IPS DF 19.7 (cell line): ENCODE results near the gene WASHC1.
"Not testable (repeated sequence)": the region's sequence is repeated elsewhere in the genome, so short reads cannot be mapped to it uniquely, and the experiment has no call there.

Experiments
- DNase-seq: peaks from one replicate; pipeline ENCODE4 v3.0.0-alpha.2; 2013; ENCODE audit warnings: low read depth, low spot score

The WASHC1 gene, protein sequence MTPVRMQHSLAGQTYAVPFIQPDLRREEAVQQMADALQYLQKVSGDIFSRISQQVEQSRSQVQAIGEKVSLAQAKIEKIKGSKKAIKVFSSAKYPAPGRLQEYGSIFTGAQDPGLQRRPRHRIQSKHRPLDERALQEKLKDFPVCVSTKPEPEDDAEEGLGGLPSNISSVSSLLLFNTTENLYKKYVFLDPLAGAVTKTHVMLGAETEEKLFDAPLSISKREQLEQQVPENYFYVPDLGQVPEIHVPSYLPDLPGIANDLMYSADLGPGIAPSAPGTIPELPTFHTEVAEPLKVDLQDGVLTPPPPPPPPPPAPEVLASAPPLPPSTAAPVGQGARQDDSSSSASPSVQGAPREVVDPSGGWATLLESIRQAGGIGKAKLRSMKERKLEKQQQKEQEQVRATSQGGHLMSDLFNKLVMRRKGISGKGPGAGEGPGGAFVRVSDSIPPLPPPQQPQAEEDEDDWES

DNA sequence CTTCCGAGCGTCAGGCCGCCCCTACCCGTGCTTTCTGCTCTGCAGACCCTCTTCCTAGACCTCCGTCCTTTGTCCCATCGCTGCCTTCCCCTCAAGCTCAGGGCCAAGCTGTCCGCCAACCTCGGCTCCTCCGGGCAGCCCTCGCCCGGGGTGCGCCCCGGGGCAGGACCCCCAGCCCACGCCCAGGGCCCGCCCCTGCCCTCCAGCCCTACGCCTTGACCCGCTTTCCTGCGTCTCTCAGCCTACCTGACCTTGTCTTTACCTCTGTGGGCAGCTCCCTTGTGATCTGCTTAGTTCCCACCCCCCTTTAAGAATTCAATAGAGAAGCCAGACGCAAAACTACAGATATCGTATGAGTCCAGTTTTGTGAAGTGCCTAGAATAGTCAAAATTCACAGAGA is at the start of gene WASHC1:
WASHC1 (minus strand) TSS at position 101 of the 400 bp plus-strand sequence. CDS start 4,457 bp downstream, outside the sequence.
- DNase-seq = not testable (repeated sequence)

DNA sequence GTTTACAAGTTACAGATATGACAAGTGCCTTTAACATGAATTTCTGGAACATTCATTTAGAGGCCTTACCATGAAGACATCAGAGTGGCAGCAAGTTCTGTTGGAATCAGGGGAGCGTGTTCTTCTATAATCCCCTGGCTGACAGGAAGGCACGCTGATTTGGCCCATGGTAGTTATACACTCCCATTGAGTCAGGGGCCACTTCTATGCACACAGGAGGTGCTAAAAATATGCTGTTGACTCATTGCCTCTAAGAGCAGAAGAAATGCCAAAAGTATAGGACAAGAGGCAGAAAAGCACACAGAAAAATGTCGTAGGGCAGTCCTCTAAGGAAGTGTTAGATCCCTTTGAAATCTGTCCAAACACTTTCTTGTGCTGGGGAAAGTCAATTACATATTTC is 49.1 kb upstream of the WASHC1 start:
- DNase-seq = not testable (repeated sequence)

DNA sequence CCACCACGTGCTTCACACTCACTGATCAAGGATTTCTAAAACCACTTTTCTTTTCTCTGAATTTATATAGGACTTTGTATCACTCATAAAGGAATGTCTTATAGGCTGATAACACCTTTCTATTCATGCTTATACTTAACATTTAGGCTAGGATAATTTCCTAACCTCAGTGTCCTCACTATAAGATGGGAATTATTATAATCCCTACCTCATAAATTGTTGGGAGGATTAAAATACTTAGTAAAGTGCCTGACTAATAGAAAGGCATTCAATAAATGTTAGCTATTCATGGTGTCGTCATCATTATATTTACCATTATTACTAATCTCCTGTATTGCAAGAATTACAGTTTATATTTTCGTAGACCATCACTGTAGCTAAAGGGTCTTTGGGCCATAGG is 47.1 kb upstream of the WASHC1 start:
- not testable (repeated sequence) for DNase-seq

DNA sequence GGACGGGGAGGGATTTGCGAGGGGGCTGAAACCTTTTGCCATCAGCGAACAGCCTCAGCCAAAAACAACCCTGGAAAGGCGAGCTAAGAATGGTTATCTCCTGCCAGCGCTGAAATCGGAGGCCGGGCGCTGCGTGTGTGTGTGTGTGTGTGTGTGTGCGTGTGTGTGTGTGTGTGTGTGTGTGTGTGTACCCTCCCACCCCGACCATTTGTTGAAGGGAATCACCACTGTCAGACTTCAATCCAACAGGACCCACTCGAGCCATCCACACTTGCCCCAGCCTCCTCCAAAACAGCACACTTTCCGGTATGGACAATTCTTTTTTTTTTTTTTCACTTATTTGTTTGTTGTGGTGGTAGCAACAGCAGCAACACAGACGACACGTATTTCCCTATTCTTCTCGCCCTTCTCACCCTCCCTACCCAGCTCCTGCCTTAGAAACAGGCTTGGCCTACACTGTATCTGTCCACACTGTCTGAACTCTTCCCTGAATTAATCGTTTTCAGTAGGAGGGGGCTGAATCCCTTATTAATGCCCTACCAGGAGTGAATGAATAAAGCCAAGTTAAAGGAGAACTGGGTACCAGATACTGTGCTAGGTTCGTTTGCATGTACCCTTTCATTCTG is 44.8 kb upstream of the WASHC1 start:
- not testable (repeated sequence) for DNase-seq

DNA sequence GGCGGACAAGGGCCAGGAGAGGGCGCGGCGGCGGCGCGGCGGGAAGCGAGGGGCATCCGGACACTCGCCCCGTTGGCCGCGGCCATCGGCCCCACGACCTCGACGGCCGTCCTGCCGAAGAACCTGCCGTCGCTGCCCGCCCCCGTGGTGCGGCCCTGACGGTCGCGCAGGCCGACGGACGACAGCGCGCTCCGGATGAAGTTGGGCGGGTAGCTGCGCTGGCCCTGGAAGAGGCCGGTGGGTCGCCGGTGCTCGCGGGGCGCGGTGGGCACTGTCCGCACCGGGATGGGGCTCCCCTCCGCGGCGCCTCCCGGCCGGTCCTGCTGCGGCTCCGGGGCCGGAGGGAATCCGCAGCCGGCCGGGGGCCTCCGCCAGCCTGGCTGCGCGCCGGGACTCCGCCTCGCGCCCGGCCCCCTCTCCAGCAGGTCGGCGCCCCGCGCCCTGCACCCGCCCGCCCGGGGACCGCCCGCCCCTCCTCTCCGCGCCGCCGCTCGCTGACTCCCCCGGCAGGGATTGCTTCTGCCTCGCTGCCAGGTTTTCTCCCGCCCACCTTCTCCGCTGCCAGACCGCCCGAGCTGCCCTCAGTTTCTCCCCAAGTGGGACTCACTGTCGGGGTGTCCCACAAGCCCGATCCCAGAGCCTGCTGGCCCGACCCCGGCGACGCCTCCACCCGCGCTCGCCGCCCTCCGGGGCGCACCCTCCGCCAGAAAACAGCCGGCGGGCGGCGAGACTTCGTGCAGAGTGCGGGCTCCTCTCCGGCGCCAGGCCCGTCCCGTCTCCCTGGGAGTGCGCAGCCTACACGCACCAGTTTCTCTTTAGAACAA is 44.0 kb upstream of the WASHC1 start:
- not testable (repeated sequence) for DNase-seq

DNA sequence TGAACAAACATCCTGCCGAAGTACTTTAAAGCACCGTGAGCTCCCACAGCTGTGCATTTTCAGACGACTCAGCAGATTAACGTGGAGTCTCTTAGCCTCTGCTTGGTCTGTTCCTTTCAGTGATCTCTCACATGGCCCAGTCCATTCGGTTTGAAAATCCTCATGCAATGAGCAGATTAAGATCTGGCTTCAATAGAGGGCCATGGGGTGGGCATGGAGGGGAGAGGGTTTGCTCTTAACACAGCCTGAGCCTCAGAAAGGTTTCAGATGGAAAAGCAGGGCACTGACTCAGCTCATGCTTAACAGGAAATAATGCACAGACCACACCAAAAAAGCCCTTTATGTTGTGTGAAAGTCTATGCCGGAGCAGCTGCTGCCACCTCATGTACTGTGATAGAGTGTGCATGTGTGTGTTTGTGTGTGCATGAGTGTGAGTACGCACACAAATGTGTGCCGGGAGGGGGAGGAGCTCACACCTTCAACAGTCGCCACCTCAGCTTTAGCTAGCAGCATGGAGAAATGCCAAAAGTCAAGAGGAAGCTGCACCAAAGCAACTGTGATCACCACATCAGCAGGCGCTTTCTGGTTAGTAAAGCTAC is 33.9 kb upstream of the WASHC1 start:
- not testable (repeated sequence) for DNase-seq

DNA sequence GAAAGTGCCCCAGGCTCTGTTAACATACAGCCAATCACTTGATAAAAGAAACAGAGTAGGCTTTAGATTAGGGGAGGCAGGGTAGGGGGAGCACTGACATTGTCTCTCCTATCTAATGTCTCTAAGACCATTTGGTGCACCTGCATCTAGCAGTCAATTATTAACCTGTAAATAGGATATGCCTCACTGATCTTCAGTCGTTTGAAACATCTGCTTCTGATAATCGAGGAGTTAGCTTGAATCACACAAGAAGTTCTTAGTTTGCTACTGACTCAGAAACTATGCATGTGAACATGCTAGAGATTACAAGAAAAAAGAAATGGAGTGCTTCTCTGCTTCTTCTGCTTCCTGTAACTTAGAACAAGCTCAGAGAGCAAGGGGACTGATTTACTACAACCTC is 23.4 kb upstream of the WASHC1 start:
- DNase-seq = not testable (repeated sequence)

DNA sequence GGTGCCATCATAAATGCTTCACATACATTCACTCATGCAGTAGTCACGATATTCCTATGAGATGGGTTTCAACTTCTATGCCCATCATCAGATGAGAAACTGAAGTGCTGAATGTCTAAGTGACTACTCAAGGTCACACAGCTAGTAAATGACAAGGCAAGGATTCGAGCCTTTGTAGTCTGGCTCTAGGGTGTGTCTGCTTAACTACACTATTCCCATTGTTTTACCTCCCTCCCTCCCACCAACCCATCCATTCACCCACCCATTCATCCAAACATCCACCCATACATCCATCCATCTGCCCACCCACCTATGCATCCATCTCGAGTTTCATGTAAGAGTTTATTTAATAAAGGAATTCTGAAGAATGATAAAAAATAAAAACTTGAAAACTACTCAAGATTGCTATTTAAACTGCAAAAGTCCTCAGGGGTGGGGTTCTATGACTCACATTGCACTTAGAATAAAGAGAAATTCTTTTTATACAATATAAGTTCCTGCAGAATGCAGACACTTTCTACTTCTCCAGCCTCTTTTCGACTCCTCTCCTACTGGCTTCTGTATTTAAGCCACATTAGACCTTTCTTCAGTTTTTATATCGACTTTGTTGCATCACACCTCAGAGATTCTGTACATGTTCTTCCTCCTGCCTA is 19.1 kb upstream of the WASHC1 start:
- DNase-seq = not testable (repeated sequence)

DNA sequence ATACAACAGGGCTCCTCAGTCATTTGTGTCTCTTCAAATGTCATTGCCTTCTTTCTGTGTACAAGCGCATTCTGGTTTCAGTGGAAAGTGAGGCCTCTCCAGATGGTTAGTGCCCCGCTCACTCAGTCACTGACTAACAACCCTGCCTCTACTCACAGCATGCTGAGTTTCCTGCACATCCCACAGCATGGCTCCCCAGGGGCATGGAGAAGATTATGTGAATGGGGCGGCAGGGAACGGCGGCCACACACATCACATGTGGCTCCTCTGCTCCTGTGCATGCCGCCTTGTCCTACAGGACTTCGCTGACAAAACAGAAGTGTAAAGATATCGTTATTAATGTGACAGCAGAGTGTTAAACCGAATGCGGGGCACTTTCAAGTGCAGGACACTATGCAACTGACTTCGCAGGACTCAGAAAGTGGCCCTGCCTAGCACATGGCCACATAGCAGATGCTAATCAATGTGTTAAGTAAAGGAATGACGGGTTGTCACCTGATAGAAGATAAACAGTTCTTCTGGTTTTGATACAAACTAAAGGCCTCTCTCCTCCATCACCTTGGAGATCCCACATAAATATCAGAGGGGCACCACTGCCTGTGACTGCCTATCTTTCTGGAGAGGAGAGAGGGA is 17.5 kb upstream of the WASHC1 start:
- not testable (repeated sequence) for DNase-seq

DNA sequence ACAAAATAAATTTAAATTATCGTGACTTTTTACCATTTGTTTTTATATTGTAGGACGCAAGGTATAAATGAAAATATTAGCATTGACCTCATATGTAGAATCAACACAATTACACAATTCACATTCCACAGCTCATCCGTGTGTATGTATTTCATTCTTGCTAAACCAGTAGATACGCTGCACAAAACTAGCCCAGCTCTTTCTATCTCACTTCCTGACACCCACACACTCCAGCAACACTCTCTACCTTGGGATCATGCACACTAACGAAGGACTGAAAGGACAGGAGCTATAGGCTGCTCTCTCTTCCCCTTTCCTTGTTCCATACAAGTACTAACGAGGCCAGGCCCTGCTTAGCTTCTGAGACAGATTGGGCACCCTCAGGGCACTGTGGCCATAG is 16.9 kb upstream of the WASHC1 start:
- DNase-seq = not testable (repeated sequence)

DNA sequence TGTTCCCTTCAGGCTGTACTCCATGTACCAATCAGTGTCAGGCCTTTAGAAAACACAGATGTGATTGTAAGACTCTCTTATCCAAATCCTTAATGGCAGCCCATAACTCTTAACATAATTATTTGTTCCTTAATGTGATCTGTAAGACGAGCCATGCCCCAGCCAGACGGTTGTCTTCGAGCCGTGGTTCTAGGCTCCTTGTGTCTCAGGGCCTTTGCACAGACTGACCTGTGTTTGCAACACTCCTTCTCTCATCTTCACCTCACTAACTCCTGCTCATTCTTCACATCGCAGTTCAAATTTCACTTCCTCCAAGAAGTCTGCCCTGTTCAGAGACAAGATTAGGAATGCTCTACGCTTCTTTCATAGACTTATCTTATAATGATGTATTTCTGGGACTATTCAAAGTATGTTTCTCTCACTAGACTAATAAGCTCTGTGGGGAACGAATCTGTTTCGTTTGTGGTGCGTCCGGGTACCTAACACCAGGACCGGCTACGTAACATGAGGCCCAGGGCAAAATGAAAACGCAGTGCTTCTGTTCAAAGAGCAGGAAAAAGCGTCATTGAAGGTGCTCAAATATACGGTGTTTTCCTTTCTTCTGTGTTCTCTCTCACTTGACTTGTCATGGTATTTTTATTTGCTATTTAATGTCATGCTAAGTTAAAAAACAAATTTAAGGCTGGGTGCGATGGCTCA is 16.1 kb upstream of the WASHC1 start:
- not testable (repeated sequence) for DNase-seq

DNA sequence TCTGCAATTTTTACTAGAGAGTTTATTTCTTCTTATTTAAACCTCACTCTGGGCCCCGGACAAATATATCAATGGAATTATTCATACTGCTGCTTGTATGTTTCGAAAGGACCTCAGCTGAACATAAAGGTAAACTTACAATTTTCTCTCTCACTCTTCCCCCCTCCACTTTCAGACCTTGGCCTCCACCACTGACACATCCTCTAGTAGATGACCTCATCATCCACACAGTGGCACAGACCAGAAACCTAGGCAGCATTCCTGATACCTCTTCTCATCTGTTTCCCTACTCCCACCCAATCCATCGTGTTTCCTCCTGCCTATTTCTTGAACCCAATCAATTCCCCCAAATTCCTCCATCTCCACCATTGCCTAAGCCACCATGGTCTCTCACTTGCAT is 15.2 kb upstream of the WASHC1 start:
- not testable (repeated sequence) for DNase-seq

DNA sequence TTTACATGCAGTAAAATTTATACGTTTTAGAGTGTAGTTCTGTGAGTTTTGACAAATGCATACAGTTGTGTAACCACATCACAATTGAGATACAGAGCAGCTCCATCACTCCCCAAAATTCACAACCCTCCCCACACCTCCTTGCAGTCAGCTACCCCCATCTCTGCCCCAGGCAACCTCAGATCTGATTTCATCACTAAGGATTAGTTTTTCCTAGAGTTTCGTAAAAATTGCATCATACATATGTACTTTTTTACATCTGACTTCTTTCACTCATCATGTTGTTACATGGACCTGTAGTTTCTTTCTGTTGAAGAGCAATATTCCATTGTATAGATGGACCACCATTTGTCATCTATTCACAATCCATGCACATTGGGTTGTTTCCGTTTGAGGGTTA is 14.4 kb upstream of the WASHC1 start:
- not testable (repeated sequence) for DNase-seq

DNA sequence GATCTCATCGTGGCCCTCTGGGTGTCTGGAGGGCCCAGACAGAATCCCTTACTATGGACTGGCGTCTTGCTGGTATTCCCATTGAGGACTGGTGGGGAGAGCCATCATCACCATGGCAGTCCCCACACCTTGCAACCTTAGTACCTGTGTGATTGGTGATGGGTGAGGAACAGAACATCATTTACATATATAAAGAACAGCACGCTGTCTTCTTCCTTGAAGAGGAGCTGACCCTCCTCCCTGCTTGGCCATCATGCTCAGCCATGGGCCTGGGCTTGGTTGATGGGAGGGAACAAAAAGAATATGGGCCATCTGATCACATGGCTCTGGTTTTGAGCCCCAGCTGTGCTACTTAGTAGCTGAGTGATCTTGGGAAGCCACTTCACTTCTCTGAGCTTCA is 13.9 kb upstream of the WASHC1 start:
- DNase-seq = not testable (repeated sequence)

DNA sequence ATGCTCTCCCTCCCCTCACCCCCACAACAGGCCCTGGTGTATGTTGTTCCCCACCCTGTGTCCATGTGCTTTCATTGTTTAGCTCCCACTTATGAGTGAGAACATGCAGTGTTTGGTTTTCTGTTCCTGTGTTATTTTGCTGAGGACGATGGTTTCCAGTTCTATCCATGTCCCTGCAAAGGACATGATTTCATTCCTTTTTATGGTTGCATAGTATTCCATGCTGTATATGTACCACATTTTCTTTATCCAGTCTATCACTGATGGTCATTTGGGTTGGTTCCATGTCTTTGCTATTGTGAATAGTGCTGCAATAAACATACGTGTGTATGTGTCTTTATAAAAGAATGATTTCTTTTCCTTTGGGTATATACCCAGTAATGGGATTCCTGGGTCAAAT is 12.6 kb upstream of the WASHC1 start:
- DNase-seq = not testable (repeated sequence)

DNA sequence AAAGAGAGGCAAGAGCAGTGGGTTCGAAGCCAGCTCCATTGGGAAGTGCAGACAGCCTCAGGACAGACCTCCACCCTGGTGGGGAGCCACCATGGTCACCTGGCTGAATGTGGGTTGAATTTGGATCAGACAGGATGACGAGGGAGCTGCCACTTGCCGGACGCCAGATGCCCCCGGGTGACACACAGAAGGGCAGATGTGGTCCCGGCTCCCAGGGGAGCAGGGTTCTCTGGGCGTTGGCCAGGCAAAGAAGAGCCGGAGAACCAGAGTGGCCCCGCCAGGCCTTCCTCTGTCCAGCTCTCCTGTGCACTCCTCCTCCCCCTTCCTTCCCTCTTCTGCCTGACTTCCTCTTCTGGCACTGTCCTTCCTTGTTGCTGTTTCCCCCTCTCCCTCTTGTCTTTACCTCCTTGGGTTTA is 12.0 kb upstream of the WASHC1 start:
- not testable (repeated sequence) for DNase-seq

DNA sequence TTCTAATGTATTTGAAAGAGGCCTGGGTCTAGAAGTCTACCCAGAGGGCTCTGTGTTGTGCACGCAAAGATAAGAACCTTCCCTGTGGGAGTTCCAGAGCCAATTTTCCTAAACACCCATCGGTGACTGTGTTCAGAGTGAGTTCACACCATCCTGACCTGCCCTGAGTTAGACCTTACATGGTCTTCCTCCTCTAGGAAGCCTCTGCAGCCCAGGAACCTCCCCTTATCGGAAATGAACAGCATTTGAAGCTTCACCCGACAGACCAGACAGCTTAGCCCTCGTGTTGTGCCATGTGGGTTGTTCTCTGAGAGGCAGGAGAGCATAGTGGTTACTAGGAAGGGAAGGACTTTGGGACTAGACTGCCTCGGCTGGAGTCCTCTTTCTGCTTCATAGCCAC is 3.1 kb upstream of the WASHC1 start:
- not testable (repeated sequence) for DNase-seq

DNA sequence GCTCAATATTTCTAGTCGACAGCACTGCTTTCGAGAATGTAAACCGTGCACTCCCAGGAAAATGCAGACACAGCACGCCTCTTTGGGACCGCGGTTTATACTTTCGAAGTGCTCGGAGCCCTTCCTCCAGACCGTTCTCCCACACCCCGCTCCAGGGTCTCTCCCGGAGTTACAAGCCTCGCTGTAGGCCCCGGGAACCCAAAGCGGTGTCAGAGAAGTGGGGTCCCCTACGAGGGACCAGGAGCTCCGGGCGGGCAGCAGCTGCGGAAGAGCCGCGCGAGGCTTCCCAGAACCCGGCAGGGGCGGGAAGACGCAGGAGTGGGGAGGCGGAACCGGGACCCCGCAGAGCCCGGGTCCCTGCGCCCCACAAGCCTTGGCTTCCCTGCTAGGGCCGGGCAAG is 481 bp downstream of the WASHC1 start:
- not testable (repeated sequence) for DNase-seq

DNA sequence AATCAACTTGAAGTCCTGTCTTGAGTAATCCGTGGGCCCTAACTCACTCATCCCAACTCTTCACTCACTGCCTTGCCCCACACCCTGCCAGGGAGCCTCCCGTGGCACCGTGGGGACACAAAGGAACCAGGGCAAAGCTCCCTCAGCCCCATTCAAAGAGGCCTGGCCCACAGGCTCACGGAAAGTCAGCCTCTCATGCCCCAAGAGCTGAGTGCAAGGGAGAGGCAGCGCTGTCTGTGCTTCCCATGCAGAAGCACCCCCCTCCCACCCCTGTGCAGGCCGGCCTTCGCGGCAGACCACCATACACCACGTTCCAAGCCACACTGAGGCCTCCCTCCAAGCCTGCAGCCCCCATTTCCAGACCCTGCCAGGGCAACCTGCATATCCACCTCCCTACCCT is 7.6 kb downstream of the WASHC1 start:
- not testable (repeated sequence) for DNase-seq

DNA sequence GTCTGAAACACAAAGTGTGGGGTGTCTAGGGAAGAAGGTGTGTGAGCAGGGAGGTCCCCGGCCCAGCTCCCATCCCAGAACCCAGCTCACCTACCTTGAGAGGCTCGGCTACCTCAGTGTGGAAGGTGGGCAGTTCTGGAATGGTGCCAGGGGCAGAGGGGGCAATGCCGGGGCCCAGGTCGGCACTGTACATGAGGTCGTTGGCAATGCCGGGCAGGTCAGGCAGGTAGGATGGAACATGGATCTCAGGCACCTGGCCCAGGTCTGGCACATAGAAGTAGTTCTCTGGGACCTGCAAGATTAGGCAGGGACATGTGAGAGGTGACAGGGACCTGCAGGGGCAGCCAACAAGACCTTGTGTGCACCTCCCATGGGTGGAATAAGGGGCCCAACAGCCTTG is 12.4 kb downstream of the WASHC1 start:
- DNase-seq = not testable (repeated sequence)
